Neural cell (in vitro differentiated cells): ENCODE data around the gene UBAP1. TPM values are rescaled to one million over a fixed set of nuclear protein-coding genes. Genes with fewer than 3 reads are reported as not detected.

Experiments used
- H2AFZ ChIP-seq: fragments of 200-600, 300-800 bp; sonication (generic), shearing (Covaris generic); 2 replicates; pipeline ENCODE4 v1.6.0; 2014; ENCODE audit warnings: low read depth, mild to moderate bottlenecking, antibody characterized with exemption, low read length, moderate library complexity
- H3F3A ChIP-seq: fragments of 200-600 bp; shearing (Covaris generic); 2 replicates; pipeline ENCODE4 v1.6.1; 2016; ENCODE audit warnings: mild to moderate bottlenecking, moderate library complexity, mixed read lengths, antibody characterized with exemption, low read length; ENCODE audit not compliant: insufficient read depth, poor library complexity, severe bottlenecking
- H3K27ac ChIP-seq: fragments of 200-600, 300-800 bp; sonication (generic), shearing (Covaris generic); 2 replicates; pipeline ENCODE4 v1.5.1; 2014; ENCODE audit warnings: mild to moderate bottlenecking, low read length, moderate library complexity
- H3K27me3 ChIP-seq: fragments of 300-800, 200-600 bp; sonication (generic), shearing (Covaris generic); 2 replicates; pipeline ENCODE4 v1.6.0; 2014; ENCODE audit warnings: mild to moderate bottlenecking, low read depth, low read length, moderate library complexity; ENCODE audit not compliant: insufficient read depth
- H3K36me3 ChIP-seq: fragments of 300-800, 200-600 bp; sonication (generic), shearing (Covaris generic); 2 replicates; pipeline ENCODE4 v1.5.1; 2014; ENCODE audit warnings: mild to moderate bottlenecking, antibody characterized with exemption, low read length, moderate library complexity; ENCODE audit not compliant: insufficient read depth
- H3K4me2 ChIP-seq: fragments of 300-800, 200-600 bp; sonication (generic), shearing (Covaris generic); 2 replicates; pipeline ENCODE4 v1.6.0; 2014; ENCODE audit warnings: mild to moderate bottlenecking, low read length
- H3K4me3 ChIP-seq: fragments of 300-800, 200-600 bp; sonication (generic), shearing (Covaris generic); 2 replicates; pipeline ENCODE4 v1.5.1; 2014; ENCODE audit warnings: mild to moderate bottlenecking, low read length, moderate library complexity
- H3K79me2 ChIP-seq: fragments of 200-600 bp; shearing (Covaris generic); replicated peaks from 2 replicates; pipeline ENCODE4 v1.6.0; 2014; ENCODE audit warnings: mild to moderate bottlenecking, low read length, moderate library complexity; ENCODE audit not compliant: insufficient read depth
- H3K9ac ChIP-seq: fragments of 300-800, 200-600 bp; sonication (generic), shearing (Covaris generic); 2 replicates; pipeline ENCODE4 v1.6.1; 2016; ENCODE audit warnings: mild to moderate bottlenecking, low read length, mixed read lengths
- H3K9me2 ChIP-seq: fragments of 200-600 bp; shearing (Covaris generic); 2 replicates; pipeline ENCODE4 v1.6.1; 2016; ENCODE audit warnings: mild to moderate bottlenecking, low read length, mixed read lengths; ENCODE audit not compliant: insufficient read depth
- H3K9me3 ChIP-seq: fragments of 200-600, 300-800 bp; sonication (generic), shearing (Covaris generic); 2 replicates; pipeline ENCODE4 v1.6.1; 2016; ENCODE audit warnings: mild to moderate bottlenecking, mixed run types, low read length, moderate library complexity, mixed read lengths
- H4K20me1 ChIP-seq: fragments of 200-600 bp; shearing (Covaris generic); 2 replicates; pipeline ENCODE4 v1.6.1; 2016; ENCODE audit warnings: mild to moderate bottlenecking, mixed run types; ENCODE audit not compliant: insufficient read depth
- EP300 ChIP-seq: fragments of 450-650 bp; conservative IDR thresholded peaks from 2 replicates; pipeline ENCODE4 v1.6.1; 2014; ENCODE audit warnings: antibody characterized with exemption, mild to moderate bottlenecking, moderate library complexity; ENCODE audit not compliant: poor library complexity, severe bottlenecking
- EZH2 ChIP-seq: fragments of 200-600, 300-800 bp; shearing (Covaris generic), sonication (generic); IDR thresholded peaks from 2 replicates; pipeline ENCODE4 v1.6.1; 2014; ENCODE audit warnings: antibody characterized with exemption, low read length, borderline replicate concordance, mild to moderate bottlenecking; ENCODE audit not compliant: insufficient read depth, poor library complexity, severe bottlenecking
- MXI1 ChIP-seq: fragments of 450-650 bp; conservative IDR thresholded peaks from 2 replicates; pipeline ENCODE4 v1.6.1; 2014; ENCODE audit warnings: antibody characterized with exemption, mild to moderate bottlenecking; ENCODE audit not compliant: poor library complexity, severe bottlenecking
- POLR2AphosphoS5 ChIP-seq: IDR thresholded peaks from 2 replicates; pipeline ENCODE4 v1.6.1; 2012
- RAD21 ChIP-seq: fragments of 450-650 bp; conservative IDR thresholded peaks from 2 replicates; pipeline ENCODE4 v1.6.1; 2014; ENCODE audit warnings: antibody characterized with exemption, mild to moderate bottlenecking, moderate library complexity
- REST ChIP-seq: IDR thresholded peaks from 2 replicates; pipeline ENCODE4 v1.6.1; 2012; ENCODE audit warnings: borderline replicate concordance
- SMC3 ChIP-seq: fragments of 450-650 bp; conservative IDR thresholded peaks from 2 replicates; pipeline ENCODE4 v1.6.1; 2014; ENCODE audit warnings: antibody characterized with exemption, mild to moderate bottlenecking, moderate library complexity; ENCODE audit not compliant: poor library complexity
- TAF1 ChIP-seq: IDR thresholded peaks from 2 replicates; pipeline ENCODE4 v1.6.1; 2012; ENCODE audit warnings: low read depth
- polyA plus RNA-seq: library from polyadenylated mRNA; depleted of rRNA; stranded (reverse); fragments of >200 nt; gene quantifications from 2 replicates; pipeline ENCODE4 v1.2.3, GENCODE V29; 2014
- TF ChIP-seq, protein P1 (sequence below): fragments of 450-650 bp; IDR thresholded peaks from 2 replicates; pipeline ENCODE4 v1.5.1; 2014; ENCODE audit warnings: antibody characterized with exemption, mild to moderate bottlenecking, moderate library complexity; ENCODE audit not compliant: poor library complexity, severe bottlenecking

Gene UBAP1
- polyA plus RNA-seq, 1 donor from 2014 or later, result 35.1 TPM

DNA sequence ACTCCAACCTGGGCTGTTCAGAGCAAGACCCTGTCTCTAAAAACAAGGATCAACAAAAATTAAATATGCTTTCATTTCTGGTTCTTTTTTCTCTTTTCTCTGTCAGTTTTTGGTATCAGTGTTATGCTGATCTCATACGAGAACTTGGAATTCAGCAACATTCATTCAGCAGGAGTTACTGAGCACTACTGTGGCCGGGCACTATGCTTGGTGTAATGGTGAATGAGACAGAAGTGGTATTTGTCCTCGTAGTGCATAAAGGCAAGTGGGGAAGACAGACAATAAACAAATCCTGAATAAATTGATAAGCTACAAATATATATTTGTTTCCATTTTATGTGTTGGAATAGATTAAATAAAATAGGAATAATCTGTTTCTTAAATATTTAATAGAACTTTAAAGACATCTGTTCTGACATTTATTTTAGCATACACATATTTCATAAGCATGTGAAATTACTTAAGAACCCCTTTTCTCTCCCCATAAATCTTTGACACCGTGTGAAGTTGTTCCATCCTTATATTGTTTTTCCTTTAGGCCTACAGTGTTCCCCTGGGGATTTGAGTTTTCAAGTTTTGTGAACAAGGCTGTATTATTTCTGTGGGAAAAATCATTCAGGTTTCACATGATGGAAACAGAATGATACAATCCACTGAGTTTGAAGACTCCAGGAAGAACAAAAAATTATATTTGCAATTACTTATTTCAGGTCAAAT, 24.6 kb downstream of the UBAP1 start:
- H3F3A ChIP-seq, result no peaks in the 10 kb centered on the region
- H3K36me3 ChIP-seq, result no peaks in the 10 kb centered on the region
- no peaks in the 10 kb centered on the region for H4K20me1 ChIP-seq
- H3K79me2 ChIP-seq, result peaks cover 6% of the 10 kb centered on the region
- H3K4me3 ChIP-seq, result no peak overlapping the region
- H3K9ac ChIP-seq, result no peak overlapping the region
- H3K27me3 ChIP-seq, result no peaks in the 10 kb centered on the region
- H3K9me2 ChIP-seq, result no peaks in the 10 kb centered on the region
- H3K4me2 ChIP-seq, result no peak overlapping the region
- no peak overlapping the region for H2AFZ ChIP-seq
- no peak overlapping the region for H3K27ac ChIP-seq
- no peaks in the 10 kb centered on the region for H3K9me3 ChIP-seq
- no peak for TF ChIP-seq SMC3
- no peak for TF ChIP-seq MXI1
- TF ChIP-seq POLR2AphosphoS5, result no peak
- no peak for TF ChIP-seq RAD21
- TF ChIP-seq EP300, result no peak
- TF ChIP-seq REST, result no peak
- no peak for TF ChIP-seq EZH2
- TF ChIP-seq, protein P1, sequence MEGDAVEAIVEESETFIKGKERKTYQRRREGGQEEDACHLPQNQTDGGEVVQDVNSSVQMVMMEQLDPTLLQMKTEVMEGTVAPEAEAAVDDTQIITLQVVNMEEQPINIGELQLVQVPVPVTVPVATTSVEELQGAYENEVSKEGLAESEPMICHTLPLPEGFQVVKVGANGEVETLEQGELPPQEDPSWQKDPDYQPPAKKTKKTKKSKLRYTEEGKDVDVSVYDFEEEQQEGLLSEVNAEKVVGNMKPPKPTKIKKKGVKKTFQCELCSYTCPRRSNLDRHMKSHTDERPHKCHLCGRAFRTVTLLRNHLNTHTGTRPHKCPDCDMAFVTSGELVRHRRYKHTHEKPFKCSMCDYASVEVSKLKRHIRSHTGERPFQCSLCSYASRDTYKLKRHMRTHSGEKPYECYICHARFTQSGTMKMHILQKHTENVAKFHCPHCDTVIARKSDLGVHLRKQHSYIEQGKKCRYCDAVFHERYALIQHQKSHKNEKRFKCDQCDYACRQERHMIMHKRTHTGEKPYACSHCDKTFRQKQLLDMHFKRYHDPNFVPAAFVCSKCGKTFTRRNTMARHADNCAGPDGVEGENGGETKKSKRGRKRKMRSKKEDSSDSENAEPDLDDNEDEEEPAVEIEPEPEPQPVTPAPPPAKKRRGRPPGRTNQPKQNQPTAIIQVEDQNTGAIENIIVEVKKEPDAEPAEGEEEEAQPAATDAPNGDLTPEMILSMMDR, result no peak
- no peak for TF ChIP-seq TAF1

DNA sequence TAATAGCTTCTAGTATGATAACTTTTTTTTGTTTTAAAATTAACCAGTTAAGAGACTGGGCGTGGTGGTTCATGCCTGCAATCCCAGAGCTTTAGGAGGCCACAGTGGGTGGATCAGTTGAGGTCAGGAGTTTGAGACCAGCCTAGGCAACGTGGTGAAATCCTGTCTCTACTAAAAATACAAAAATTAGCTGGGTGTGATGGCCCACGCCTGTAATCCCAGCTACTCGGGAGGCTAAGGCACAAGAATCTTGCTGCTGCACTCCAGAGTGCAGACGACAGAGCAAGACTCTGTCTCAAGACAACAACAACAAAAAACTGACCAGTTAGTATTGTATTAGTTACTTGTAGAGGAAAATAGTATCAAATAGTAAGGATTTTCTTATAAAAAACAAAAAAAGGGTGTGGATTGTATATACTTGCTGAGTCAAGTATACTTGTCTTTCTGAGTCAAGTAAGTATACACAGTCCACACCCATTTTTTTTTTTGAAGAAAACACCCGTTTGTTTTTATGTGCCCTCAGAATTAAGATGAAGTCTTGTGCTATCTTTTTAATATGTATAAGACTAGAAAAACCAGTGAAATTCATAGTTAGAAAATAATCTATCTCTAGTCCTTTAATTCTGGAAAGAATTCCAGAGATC, 25.3 kb downstream of the UBAP1 start:
- H3K79me2 ChIP-seq, result peaks cover 8% of the 10 kb centered on the region
- H3K9me2 ChIP-seq, result no peaks in the 10 kb centered on the region
- no peak overlapping the region for H3K4me2 ChIP-seq
- H3K9ac ChIP-seq, result no peak overlapping the region
- H3K9me3 ChIP-seq, result no peaks in the 10 kb centered on the region
- no peak overlapping the region for H3K27ac ChIP-seq
- H3K4me3 ChIP-seq, result no peak overlapping the region
- no peaks in the 10 kb centered on the region for H4K20me1 ChIP-seq
- no peak for TF ChIP-seq EZH2
- no peak for TF ChIP-seq POLR2AphosphoS5
- no peak for TF ChIP-seq EP300
- TF ChIP-seq SMC3, result no peak
- TF ChIP-seq, protein P1, result no peak
- no peak for TF ChIP-seq TAF1
- TF ChIP-seq MXI1, result no peak
- no peak for TF ChIP-seq RAD21
- TF ChIP-seq REST, result no peak
- H3F3A ChIP-seq, result no peaks in the 10 kb centered on the region
- no peak overlapping the region for H2AFZ ChIP-seq
- no peaks in the 10 kb centered on the region for H3K27me3 ChIP-seq
- H3K36me3 ChIP-seq, result no peaks in the 10 kb centered on the region
